Mucosa of descending colon (tissue), 3 donors: Measurements from ENCODE around the gene ZFC3H1. TPM values are rescaled to one million over a fixed set of nuclear protein-coding genes. Genes with fewer than 3 reads are reported as not detected.

Experiments
- ATAC-seq: fragments of 200-7000 bp; cut with Tn5 transposase; one replicate; pipeline ENCODE4 v1.9.1; 2020; ENCODE audit warnings: mild to moderate bottlenecking, moderate library complexity
- DNase-seq, 3 donors: peaks; one replicate each; pipeline ENCODE4 v3.0.0-alpha.2; 2020
- H3K36me3 ChIP-seq: fragments of 200-600 bp; one replicate; pipeline ENCODE4 v1.8.0; 2021; ENCODE audit warnings: low read depth, mild to moderate bottlenecking
- H3K4me1 ChIP-seq: fragments of 200-600 bp; one replicate; pipeline ENCODE4 v1.8.0; 2021; ENCODE audit warnings: low read depth, mild to moderate bottlenecking
- H3K4me3 ChIP-seq: fragments of 200-600 bp; one replicate; pipeline ENCODE4 v1.8.0; 2021; ENCODE audit warnings: mild to moderate bottlenecking
- H3K9me3 ChIP-seq: fragments of 200-600 bp; one replicate; pipeline ENCODE4 v1.8.0; 2021; ENCODE audit warnings: mild to moderate bottlenecking
- intact Hi-C, 2 donors: fragments of 100-400 bp; cut with DNase I in 1 of 2; cut with micrococcal nuclease in 1 of 2; formaldehyde crosslinking; loops; one replicate each; pipeline versions ENCODE4 v1.11.0 to v1.11.1; 2022; cut with DNase I, micrococcal nuclease
- total RNA-seq, 3 donors: library from RNA; stranded (reverse); fragmentation: NEBNext Ultra II Directional in 2 of 3; extraction: Animal tissue kit (Norgen Biotek cat#: 25700) in 2 of 3; gene quantifications; one replicate each; pipeline versions ENCODE4 v1.2.1 to v1.2.4, GENCODE V29; 2021 to 2023
- TF ChIP-seq, protein P1 (sequence below): fragments of 200-600 bp; IDR thresholded peaks from one replicate; pipeline ENCODE4 v1.8.0; 2022; ENCODE audit warnings: antibody characterized with exemption, mild to moderate bottlenecking
- donor health status: DM: no; HTN: no; CAD: no; lungs with moderate emphysema.
- donor health status: DM: no; HTN: no; CAD: no.
- donor health status: DM: no; HTN: yes; CAD: no.

The ZFC3H1 gene
- total RNA-seq, 3 donors from 2014 or later, result 49.0 to 64.1 (median 57.0) TPM

DNA sequence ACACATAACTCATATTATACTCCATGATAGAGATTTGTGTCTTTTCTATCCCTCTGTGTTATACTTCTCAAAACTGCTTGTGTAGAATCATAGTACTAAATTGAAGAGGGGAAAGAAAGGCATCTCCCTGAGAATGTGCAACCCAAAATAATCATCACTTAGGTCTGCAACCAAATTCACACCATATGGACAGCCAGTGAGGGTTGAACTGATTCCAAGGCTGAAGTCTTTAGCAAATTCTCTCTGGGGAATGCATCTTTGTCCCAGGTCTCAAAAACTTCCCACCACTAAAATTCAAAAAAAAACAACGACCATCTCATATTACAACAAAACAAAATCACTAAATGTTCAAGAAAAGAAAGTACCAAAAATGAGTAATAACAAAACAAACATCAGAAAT, 11.0 kb downstream of the ZFC3H1 start:
- Histone ChIP-seq H3K9me3 (no peaks in the 10 kb centered on the region), H3K36me3 (no peaks in the 10 kb centered on the region), H3K4me1 (no peaks in the 10 kb centered on the region), H3K4me3 (no peak overlapping the region)
- TF ChIP-seq, protein P1, sequence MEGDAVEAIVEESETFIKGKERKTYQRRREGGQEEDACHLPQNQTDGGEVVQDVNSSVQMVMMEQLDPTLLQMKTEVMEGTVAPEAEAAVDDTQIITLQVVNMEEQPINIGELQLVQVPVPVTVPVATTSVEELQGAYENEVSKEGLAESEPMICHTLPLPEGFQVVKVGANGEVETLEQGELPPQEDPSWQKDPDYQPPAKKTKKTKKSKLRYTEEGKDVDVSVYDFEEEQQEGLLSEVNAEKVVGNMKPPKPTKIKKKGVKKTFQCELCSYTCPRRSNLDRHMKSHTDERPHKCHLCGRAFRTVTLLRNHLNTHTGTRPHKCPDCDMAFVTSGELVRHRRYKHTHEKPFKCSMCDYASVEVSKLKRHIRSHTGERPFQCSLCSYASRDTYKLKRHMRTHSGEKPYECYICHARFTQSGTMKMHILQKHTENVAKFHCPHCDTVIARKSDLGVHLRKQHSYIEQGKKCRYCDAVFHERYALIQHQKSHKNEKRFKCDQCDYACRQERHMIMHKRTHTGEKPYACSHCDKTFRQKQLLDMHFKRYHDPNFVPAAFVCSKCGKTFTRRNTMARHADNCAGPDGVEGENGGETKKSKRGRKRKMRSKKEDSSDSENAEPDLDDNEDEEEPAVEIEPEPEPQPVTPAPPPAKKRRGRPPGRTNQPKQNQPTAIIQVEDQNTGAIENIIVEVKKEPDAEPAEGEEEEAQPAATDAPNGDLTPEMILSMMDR, result no peak
- intact Hi-C loops, result no loop called here
- ATAC-seq (no peak), DNase-seq (no peak)

DNA sequence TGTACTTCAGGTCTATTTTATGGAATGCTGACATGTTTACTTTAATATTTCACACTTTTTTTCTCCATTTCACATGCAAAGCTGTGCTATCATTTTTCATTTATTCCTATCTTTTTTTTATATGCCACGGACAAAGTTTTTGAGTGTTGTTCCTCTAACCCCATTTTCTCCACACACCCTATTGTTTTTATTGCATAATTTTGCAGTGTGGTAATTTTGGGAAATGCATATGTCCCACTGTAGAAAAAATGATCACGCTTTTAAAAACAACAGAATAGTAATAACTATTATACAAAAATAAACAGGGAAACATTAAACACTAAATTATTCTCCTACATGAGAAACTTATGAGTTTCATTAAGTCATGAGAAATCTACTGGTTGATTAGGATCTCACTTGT, 14.2 kb downstream of the ZFC3H1 start:
- Histone ChIP-seq H3K9me3 (no peaks in the 10 kb centered on the region), H3K4me1 (no peaks in the 10 kb centered on the region), H3K4me3 (no peak overlapping the region), H3K36me3 (no peaks in the 10 kb centered on the region)
- no peak for DNase-seq
- TF ChIP-seq, protein P1, result no peak
- ATAC-seq, result no peak
- intact Hi-C loops, result no loop called here

DNA sequence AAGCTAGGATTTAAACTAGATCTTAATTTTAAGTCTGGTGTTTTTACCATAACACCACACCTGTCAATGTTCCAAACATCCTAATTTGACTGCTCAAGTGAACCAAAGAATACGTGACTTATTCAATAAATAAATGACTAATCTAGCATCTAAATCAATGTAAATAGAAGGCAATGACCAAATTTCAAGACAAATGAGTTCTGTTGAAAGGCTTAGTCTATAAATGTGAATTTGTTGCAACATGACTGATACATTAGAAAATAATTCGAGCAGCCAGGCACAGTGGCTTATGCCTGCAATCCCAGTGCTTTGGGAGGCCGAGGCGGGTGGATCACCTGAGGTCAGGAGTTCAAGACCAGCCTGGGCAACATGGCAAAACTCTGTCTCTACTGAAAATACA, 15.1 kb downstream of the ZFC3H1 start:
- Histone ChIP-seq H3K4me3 (no peak overlapping the region), H3K4me1 (no peaks in the 10 kb centered on the region), H3K9me3 (no peaks in the 10 kb centered on the region), H3K36me3 (peaks cover 5% of the 10 kb centered on the region)
- intact Hi-C loops, result no loop called here
- TF ChIP-seq, protein P1, result no peak
- DNase-seq (no peak), ATAC-seq (no peak)

DNA sequence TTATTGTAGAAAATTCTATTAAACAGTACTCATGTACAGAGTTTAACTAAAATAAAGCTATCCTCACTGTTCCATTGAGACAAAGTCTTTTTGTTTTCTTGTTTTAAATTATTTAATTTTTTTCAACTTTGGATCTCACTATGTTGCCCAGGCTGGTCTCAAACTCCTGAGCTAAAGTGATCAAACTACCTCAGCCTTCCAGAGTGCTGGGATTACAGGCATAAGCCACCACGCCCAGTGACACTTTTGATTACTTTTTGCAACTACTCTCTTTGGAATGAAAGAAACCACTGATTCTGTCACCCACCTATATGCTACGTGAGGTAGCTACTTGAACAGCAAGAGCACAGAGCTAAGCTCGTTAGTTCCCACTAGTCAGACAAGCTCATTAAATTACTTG, 17.1 kb downstream of the ZFC3H1 start:
- peaks cover 6% of the 10 kb centered on the region for H3K36me3 ChIP-seq
- intact Hi-C loops, result no loop called here
- TF ChIP-seq, protein P1, result no peak
- no peak for ATAC-seq
- H3K4me1 ChIP-seq, result no peaks in the 10 kb centered on the region
- no peak overlapping the region for H3K4me3 ChIP-seq
- H3K9me3 ChIP-seq, result no peaks in the 10 kb centered on the region
- no peak for DNase-seq

DNA sequence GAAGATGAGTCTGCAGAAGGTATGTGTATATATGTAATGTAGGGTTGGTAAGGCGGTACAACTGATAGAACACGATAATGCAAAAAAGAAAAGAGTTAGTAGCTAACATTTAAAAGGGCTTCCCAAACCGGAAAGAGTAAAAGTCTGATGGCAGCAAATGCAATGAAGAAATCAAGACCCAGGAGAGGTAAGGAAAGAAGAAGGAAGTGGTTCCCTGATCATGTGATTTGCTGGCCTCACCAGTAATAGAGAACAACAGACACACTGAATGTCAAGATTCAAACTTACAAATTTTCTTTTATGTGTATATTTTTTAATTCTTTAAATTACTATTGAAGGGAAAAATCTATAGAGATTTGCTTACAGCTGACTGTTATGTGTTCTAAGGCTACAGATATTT, 18.4 kb downstream of the ZFC3H1 start:
- H3K4me1 ChIP-seq, result no peaks in the 10 kb centered on the region
- peaks cover 6% of the 10 kb centered on the region for H3K36me3 ChIP-seq
- H3K9me3 ChIP-seq, result no peaks in the 10 kb centered on the region
- H3K4me3 ChIP-seq, result no peak overlapping the region
- ATAC-seq (no peak), DNase-seq (no peak)
- intact Hi-C loops, result no loop called here
- TF ChIP-seq, protein P1, result no peak

DNA sequence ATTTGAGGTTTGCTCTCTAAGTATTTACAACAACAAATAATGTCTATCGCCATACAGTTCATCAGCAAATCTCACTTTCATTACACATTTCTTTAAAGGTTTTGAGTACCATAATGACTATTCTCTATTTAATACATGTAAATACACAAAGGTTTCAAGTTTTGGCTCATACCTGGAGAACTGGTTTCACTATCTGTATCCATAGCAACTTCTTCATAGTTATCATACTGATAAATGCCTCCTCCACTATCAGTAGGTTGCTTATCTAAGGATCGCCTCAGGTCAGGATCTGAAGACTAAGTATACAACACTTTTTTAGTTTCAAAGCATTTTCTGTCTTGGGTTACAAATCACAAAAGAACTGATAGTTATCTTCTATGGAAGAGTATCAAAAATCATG, 21.4 kb downstream of the ZFC3H1 start:
- Histone ChIP-seq H3K9me3 (no peaks in the 10 kb centered on the region), H3K4me1 (no peaks in the 10 kb centered on the region), H3K4me3 (no peak overlapping the region), H3K36me3 (peaks cover 6% of the 10 kb centered on the region)
- ATAC-seq, result no peak
- no peak for DNase-seq
- TF ChIP-seq, protein P1, result no peak
- intact Hi-C loops, result no loop called here
